Muscle layer of duodenum (tissue), 2 donors: ENCODE data around the gene PHF12.
"Not testable (repeated sequence)": the region's sequence is repeated elsewhere in the genome, so short reads cannot be mapped to it uniquely, and the experiment has no call there.

Experiments used
- H3K27ac ChIP-seq: one replicate; pipeline ENCODE4 v1.7.0; 2013; ENCODE audit warnings: mild to moderate bottlenecking, low read length
- H3K27me3 ChIP-seq: one replicate; pipeline ENCODE4 v1.7.0; 2013; ENCODE audit warnings: low read depth, mild to moderate bottlenecking, control low read depth, low read length
- H3K36me3 ChIP-seq, 2 donors: one replicate each; pipeline ENCODE4 v1.7.0; 2013; ENCODE audit warnings: low read length in 2 of 2, control low read depth in 1 of 2, mild to moderate bottlenecking in 1 of 2; ENCODE audit not compliant: insufficient read depth in 2 of 2, control insufficient read depth in 1 of 2
- H3K4me1 ChIP-seq, 2 donors: one replicate each; pipeline ENCODE4 v1.7.0; 2013; ENCODE audit warnings: low read length in 2 of 2, mild to moderate bottlenecking in 2 of 2, control low read depth in 1 of 2, moderate library complexity in 1 of 2; ENCODE audit not compliant: insufficient read depth in 2 of 2, control insufficient read depth in 1 of 2
- H3K4me3 ChIP-seq, 2 donors: one replicate each; pipeline ENCODE4 v1.7.0; 2013; ENCODE audit warnings: low read length in 2 of 2, low read depth in 1 of 2, mild to moderate bottlenecking in 1 of 2
- H3K9me3 ChIP-seq, 2 donors: one replicate each; pipeline ENCODE4 v1.7.0; 2013; ENCODE audit warnings: low read length in 2 of 2, control low read depth in 1 of 2, mild to moderate bottlenecking in 1 of 2; ENCODE audit not compliant: control insufficient read depth in 1 of 2
- donor health status: healthy.

The PHF12 gene

GRCh38 chr17:28907709-28908475 lies 43.4 kb downstream of the PHF12 start:
- Histone ChIP-seq H3K27me3 (no peaks in the 10 kb centered on the region), H3K4me1 (peaks cover 8 to 39% of the 10 kb centered on the region in 2 donors), H3K36me3 (peaks cover 52 to 59% of the 10 kb centered on the region in 2 donors), H3K9me3 (no peaks in the 10 kb centered on the region), H3K4me3 (peak overlapping the region in 1 of 2 donors; percentile 25), H3K27ac (peak overlapping the region; percentile 81)

DNA sequence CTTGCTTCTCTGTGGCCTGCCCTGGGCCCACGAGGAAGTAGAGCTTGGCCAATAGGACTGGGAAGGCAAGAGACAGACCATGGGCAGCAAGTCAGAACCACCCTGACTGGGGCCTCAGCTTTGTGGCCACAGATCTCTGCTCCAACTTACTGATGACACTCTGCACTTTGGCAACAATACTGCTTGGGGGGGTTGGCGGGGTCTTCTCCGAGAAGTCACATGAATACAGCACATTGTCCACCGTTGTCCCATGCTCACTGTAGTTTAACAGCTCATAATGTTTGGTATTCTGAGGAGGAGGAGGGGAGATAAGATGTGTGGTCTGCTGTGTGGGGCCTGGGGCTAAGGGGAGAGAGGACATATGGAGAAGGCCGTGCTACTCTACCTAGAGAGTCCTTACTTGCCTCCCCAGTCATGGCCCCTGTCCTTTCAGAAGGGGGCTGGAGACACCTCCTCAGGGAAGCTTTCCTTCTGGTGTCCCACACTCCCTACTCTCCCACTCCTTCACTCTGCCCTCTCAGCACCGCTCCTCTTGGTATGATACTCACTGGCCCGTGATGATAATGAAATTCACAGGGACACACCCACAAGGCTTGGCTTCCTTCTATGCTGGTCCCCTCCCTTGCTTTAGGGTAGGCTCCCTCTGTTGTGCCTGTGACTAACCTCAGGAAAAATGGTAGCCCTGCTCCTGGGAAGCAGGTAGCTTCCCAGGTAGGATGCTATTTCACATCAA lies 44.4 kb downstream of the PHF12 start:
- peaks cover 44 to 49% of the 10 kb centered on the region in 2 donors for H3K36me3 ChIP-seq
- no peak overlapping the region for H3K27ac ChIP-seq
- H3K4me1 ChIP-seq = peaks cover 10 to 41% of the 10 kb centered on the region in 2 donors
- no peaks in the 10 kb centered on the region for H3K9me3 ChIP-seq
- H3K27me3 ChIP-seq = no peaks in the 10 kb centered on the region
- no peak overlapping the region for H3K4me3 ChIP-seq

DNA sequence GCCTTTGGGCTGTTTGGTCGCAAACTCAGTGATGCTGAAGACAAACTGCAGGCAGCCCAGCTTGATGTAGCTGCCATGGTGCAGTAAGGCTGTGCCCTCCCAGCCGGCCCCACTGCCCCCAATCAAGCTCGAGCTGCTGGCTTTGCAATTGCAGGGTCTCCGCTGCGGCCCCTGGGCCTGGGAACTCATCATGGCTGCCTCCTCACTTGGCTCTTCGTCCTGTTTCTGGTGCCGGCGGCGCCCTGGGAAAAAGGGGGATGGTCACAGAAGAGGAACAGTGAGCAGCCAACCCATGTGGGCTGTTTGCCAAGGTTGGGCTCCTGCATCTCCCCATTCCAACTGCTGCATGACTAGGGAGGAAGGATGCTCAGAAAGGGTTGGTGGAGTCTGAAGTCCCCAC lies 45.0 kb downstream of the PHF12 start:
- no peaks in the 10 kb centered on the region for H3K9me3 ChIP-seq
- H3K27ac ChIP-seq = no peak overlapping the region
- peaks cover 38 to 43% of the 10 kb centered on the region in 2 donors for H3K36me3 ChIP-seq
- H3K4me1 ChIP-seq = peaks cover 12 to 42% of the 10 kb centered on the region in 2 donors
- H3K27me3 ChIP-seq = no peaks in the 10 kb centered on the region
- H3K4me3 ChIP-seq = no peak overlapping the region

DNA sequence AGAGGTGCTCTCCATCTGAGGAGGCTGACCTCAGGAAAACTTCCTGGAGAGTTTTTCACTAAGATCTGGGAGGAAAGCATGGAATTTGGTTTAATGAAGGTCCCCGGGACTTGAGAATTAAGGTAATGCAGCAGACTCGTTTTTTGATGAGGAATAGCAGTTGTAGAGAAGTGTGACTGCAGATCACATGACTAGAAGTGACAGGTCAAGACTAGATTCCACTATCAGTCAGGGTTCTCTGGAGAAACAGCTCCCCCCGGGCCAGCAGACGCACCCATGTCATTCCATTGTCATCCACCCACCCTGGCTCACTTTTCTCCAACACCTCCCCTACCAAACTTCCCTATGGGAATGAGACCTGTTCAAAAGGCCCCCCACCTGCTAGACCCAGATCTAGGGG lies 46.5 kb downstream of the PHF12 start:
- H3K4me3 ChIP-seq = no peak overlapping the region
- peaks cover 12 to 42% of the 10 kb centered on the region in 2 donors for H3K4me1 ChIP-seq
- H3K27ac ChIP-seq = no peak overlapping the region
- H3K36me3 ChIP-seq = peaks cover 23 to 28% of the 10 kb centered on the region in 2 donors
- no peaks in the 10 kb centered on the region for H3K9me3 ChIP-seq
- H3K27me3 ChIP-seq = no peaks in the 10 kb centered on the region

DNA sequence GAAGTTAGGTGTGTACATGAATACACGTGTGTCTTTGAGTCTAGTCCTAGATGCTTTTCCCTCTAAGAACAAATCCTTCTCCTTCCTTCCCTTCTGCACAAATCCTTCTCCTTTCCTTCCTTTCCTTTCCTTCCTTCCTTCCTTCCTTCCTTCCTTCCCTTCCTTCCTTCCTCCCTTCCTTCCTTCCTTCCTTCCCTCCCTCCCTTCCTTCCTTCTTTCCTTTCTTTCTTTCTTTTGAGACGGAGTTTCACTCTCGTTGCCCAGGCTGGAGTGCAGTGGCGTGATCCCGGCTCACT lies 47.8 kb downstream of the PHF12 start:
- not testable (repeated sequence) for H3K27me3 ChIP-seq, H3K27ac ChIP-seq
- H3K4me3 ChIP-seq = peak overlapping the region; percentile 60 to 75

GRCh38 chr17:28902819-28903545 lies 48.3 kb downstream of the PHF12 start, which contains the start of gene DHRS13:
DHRS13 (minus strand) TSS chr17:28903079; CDS start chr17:28902944, 135 bp downstream.
- Histone ChIP-seq H3K36me3 (peaks cover 12 to 19% of the 10 kb centered on the region in 2 donors), H3K27ac (peak within 1 kb of the TSS; percentile 49), H3K4me3 (peak within 1 kb of the TSS; percentile 66 to 75), H3K9me3 (no peaks in the 10 kb centered on the region), H3K27me3 (no peaks in the 10 kb centered on the region), H3K4me1 (peaks cover 12 to 34% of the 10 kb centered on the region in 2 donors)

More for the DNA sequence above, 47.8 kb downstream of the PHF12 start:
- not testable (repeated sequence) for H3K9me3 ChIP-seq
- Histone ChIP-seq H3K4me1 (peaks cover 12 to 34% of the 10 kb centered on the region in 2 donors), H3K36me3 (peaks cover 16 to 21% of the 10 kb centered on the region in 2 donors)

DNA sequence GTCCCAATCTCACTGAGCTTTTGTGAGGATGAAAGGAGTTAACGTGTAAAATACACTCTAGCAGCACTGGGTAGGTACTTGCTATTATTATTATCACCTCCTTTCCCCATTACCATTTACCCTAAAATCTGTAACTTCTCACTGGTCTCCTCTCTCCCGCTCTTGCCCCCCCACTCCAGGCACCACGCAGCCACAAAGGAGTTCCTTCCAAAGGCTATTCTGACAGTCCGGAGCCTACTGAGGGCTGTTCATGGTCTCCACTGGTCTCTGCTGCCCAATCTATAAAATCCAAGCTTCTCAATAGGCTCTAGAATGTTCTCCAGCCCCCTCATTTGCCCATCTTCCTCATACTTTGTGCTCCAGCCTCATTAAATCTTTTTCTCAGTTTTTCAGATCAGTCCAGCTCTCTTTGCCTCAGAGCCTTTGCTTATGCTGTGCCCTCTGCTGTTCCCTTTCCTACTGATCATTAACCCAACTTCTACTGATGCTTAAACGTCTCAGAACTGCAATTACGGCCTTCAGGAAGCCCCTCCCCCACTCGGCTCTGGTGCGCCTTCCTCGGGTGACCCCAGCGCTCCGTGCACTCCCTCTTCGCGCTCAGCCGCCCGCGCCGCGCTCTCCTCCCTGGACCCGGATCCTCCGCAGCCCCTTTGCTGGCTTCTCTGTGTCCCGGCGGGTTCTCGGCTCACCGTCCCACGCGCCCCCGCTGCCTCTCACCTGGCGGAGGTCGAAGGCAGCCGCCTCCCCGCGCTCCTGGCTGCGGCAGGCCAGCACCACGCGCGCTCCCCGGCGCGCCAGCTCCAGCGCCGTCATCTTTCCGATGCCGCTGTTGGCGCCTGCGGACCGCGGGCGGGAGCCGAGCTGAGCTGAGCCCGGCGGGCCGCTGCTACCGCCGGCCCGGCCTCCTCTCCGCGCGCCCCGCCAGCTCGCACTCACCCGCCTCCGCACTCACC lies 49.2 kb downstream of the PHF12 start:
- H3K9me3 ChIP-seq = no peaks in the 10 kb centered on the region
- peaks cover 9 to 29% of the 10 kb centered on the region in 2 donors for H3K4me1 ChIP-seq

GRCh38 chr17:28900986-28901726 lies 50.2 kb downstream of the PHF12 start:
- H3K36me3 ChIP-seq = peaks cover 0 to 5% of the 10 kb centered on the region in 2 donors
- H3K4me3 ChIP-seq = no peak overlapping the region
- no peaks in the 10 kb centered on the region for H3K27me3 ChIP-seq
- peaks cover 12 to 26% of the 10 kb centered on the region in 2 donors for H3K4me1 ChIP-seq
- no peaks in the 10 kb centered on the region for H3K9me3 ChIP-seq
- H3K27ac ChIP-seq = no peak overlapping the region

More for the DNA sequence above, 49.2 kb downstream of the PHF12 start:
- Histone ChIP-seq H3K27ac (peak overlapping the region; percentile 49), H3K4me3 (peak overlapping the region; percentile 66 to 75), H3K36me3 (peaks cover 7 to 14% of the 10 kb centered on the region in 2 donors), H3K27me3 (no peaks in the 10 kb centered on the region)

DNA sequence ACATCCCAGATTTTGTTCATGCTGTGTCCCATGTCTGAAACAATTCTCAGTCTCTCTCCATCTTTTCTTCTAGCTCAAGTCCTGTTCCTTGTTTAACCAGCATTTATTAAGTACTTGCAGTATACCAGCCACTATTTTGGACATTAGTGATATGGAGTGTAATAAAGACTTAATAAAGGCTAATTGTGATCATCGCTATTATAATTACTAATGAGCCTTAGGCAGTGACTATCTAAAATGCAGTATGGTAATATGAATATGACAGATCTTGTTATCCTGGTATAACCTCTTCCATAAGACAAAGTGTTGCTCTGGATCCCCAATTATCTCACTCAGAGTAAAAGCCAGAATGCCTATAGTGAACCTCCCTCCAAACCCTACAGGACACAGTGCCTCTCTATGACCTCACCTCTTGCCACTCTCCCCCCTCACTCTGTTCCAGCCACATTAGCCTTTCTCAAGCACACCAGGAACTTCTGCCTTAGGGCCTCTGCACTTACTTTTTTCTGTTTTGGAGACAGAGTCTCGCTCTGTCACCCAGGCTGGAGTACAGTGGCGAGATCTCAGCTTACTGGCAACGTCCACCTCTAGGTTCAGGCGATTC lies 52.0 kb downstream of the PHF12 start:
- H3K9me3 ChIP-seq = no peaks in the 10 kb centered on the region
- no peaks in the 10 kb centered on the region for H3K36me3 ChIP-seq
- no peak overlapping the region for H3K27ac ChIP-seq
- H3K27me3 ChIP-seq = no peaks in the 10 kb centered on the region
- no peak overlapping the region for H3K4me3 ChIP-seq
- peaks cover 16 to 33% of the 10 kb centered on the region in 2 donors for H3K4me1 ChIP-seq
